HG03520 (cell line): Measurements from ENCODE around the gene GRIN3A.

Experiments
- ATAC-seq: cut with Tn5 transposase; IDR thresholded peaks from one replicate; pipeline ENCODE4 v1.9.1; 2021; ENCODE audit warnings: mild to moderate bottlenecking, moderate library complexity; ENCODE audit not compliant: unreplicated experiment

The GRIN3A gene

DNA sequence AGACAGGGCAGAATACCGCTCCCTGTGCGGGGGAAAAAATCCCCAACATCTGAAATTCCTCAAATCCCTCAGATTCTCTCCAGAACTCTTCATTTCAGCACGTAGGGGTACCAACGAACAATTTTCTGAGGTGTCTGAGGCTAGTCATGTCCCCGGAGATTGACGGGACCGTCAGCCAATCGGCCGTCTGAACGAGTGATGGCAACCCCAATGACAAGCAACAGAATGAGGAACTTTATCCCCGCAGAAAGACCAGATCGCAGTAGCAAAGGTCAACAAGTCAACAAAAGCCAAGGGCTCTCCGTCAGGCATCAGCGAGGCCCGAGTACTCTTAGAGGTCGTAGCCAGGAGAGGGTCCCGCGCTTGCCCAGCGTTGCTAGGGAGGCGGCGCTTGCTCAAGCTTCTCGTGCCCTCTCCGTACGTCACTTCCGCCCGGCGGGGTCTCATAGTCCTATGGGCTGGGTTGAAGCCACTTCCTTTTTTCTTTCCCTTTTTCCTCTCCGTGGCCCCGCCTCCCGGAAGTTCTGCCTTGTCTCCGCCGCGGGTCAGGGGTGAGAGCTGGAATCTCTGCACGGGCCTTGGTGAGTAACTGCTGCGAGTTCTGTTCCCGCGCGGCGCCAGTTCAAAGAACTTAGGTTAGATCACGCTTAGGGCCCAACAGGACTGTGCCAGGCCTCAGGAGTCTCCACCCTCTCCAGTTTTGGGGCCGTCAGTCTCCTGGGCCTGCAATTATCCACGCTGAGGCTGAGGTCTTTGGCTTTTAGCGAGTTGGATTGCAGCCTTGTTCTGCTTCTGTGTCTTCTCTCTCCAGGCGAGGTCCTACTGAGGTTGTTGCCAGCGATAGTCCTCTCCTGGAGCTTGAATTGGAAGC, 204.9 kb downstream of the GRIN3A start, which contains the start of gene RNF20:
TSS of gene RNF20 (plus strand) at position 520 of the 871 bp plus-strand sequence. CDS start 1,571 bp downstream, outside the sequence.
- ATAC-seq, result peak; percentile 97

DNA sequence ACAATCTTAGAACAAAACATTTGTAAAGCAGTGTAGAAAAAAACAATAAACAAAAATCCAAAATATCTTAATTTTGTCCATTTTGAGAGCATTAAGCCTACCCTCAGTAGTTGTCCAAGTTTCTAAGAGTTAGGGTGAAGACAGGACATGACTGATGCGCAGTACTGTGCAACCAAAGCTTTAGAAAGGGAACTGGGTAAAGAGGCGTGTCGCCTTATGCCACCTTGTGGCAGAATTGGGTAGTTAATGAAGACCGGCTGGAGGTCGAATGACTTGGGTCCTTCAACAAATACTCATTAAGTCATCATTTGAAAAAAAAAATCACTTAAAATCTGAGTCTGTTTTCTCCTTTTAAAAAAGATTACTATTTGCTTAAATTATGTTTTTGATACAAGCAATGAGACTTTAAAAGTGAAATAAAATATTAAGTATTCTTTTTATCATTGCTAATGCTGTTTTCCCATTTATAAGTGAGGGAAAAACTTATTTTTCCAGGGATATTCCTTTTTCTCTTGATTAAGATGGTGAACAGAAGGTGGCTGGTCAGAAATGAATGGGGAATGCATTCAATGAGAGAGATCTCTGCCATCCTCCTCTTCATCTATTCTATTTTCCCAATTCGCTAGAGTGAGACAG, 208.3 kb downstream of the GRIN3A start:
- ATAC-seq, result peak; percentile 50

GRCh38 chr9:101528015-101528414, 210.4 kb downstream of the GRIN3A start:
- ATAC-seq, result no peak

DNA sequence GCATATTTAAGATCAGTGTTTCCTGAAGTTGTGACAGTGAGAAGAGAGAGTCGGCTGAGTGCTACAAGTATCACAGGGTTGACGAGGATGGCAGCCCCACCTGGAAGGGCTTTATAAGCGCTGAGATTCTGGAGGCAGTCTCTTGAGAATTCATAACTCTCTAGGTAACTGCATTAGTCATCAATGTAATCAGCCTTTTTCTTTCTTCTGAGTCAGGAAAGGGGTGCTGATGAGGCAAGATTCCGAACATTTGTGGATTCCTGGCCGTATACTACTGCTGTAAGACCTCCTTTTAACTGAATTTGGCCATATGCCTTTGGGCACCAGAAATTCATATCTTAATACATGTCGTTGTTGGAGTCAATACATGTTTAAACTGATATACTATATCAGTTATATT, 211.4 kb downstream of the GRIN3A start:
- no peak for ATAC-seq

GRCh38 chr9:101524371-101524770, 214.1 kb downstream of the GRIN3A start:
- no peak for ATAC-seq
